ENCODE results near the gene ACADS. TPM values are rescaled to one million over a fixed set of nuclear protein-coding genes. Genes with fewer than 3 reads are reported as not detected.

The ACADS gene
- 1.8 TPM in 1 of 2 replicates, not detected in the other for total RNA-seq (2014; rRNA removed; shearing (Covaris generic))

- DNase-seq (ENCODE audit: low spot score), result no peak
These were observed at the start of gene ACADS for GRCh38 chr12:120725659-120726509. Gene ACADS, plus strand, starts transcription at chr12:120725826. Its CDS starts 60 bp downstream, at chr12:120725886.

GRCh38 chr12:120677765-120678473 is 47.7 kb upstream of the ACADS start:
- peak; percentile 65 for DNase-seq (ENCODE audit: low spot score)

- DNase-seq (ENCODE audit: low spot score), result peak; percentile 39
These were observed 47.1 kb upstream of the ACADS start for GRCh38 chr12:120678572-120678971.

GRCh38 chr12:120680165-120680738 is 45.4 kb upstream of the ACADS start:
- no peak for DNase-seq (ENCODE audit: low spot score)

GRCh38 chr12:120684523-120684932 is 41.1 kb upstream of the ACADS start:
- no peak for DNase-seq (ENCODE audit: low spot score)

- DNase-seq (ENCODE audit: low spot score), result no peak
These were observed 40.1 kb upstream of the ACADS start for GRCh38 chr12:120685522-120685921.

GRCh38 chr12:120686151-120686689 is 39.4 kb upstream of the ACADS start:
- peak; percentile 96 for DNase-seq (ENCODE audit: low spot score)

GRCh38 chr12:120686690-120687577 is 38.7 kb upstream of the ACADS start, which contains the start of gene MLEC:
Gene MLEC, plus strand, starts transcription at chr12:120687149. Its CDS starts 148 bp downstream, at chr12:120687297.
- DNase-seq (ENCODE audit: low spot score), result peak; percentile 94

- no peak for DNase-seq (ENCODE audit: low spot score)
These were observed 37.9 kb upstream of the ACADS start for GRCh38 chr12:120687578-120688289.

- no peak for DNase-seq (ENCODE audit: low spot score)
These were observed 37.0 kb upstream of the ACADS start for GRCh38 chr12:120688527-120689071.

GRCh38 chr12:120689397-120690082 is 36.1 kb upstream of the ACADS start:
- no peak for DNase-seq (ENCODE audit: low spot score)

GRCh38 chr12:120690083-120690450 is 35.6 kb upstream of the ACADS start:
- no peak for DNase-seq (ENCODE audit: low spot score)

- DNase-seq (ENCODE audit: low spot score), result no peak
These were observed 34.6 kb upstream of the ACADS start for GRCh38 chr12:120690978-120691377.

GRCh38 chr12:120692524-120693033 is 33.0 kb upstream of the ACADS start:
- DNase-seq (ENCODE audit: low spot score), result peak; percentile 54

- DNase-seq (ENCODE audit: low spot score), result no peak
These were observed 31.8 kb upstream of the ACADS start for GRCh38 chr12:120693848-120694247.

- no peak for DNase-seq (ENCODE audit: low spot score)
These were observed 29.0 kb upstream of the ACADS start for GRCh38 chr12:120696626-120697025.

- DNase-seq (ENCODE audit: low spot score), result no peak
These were observed 28.3 kb upstream of the ACADS start for GRCh38 chr12:120697344-120697743.

- no peak for DNase-seq (ENCODE audit: low spot score)
These were observed 27.0 kb upstream of the ACADS start for GRCh38 chr12:120698665-120699064.

GRCh38 chr12:120699553-120699952 is 26.1 kb upstream of the ACADS start:
- DNase-seq (ENCODE audit: low spot score), result no peak
